ENCODE measurements around the gene TWIST1.

Gene TWIST1

DNA sequence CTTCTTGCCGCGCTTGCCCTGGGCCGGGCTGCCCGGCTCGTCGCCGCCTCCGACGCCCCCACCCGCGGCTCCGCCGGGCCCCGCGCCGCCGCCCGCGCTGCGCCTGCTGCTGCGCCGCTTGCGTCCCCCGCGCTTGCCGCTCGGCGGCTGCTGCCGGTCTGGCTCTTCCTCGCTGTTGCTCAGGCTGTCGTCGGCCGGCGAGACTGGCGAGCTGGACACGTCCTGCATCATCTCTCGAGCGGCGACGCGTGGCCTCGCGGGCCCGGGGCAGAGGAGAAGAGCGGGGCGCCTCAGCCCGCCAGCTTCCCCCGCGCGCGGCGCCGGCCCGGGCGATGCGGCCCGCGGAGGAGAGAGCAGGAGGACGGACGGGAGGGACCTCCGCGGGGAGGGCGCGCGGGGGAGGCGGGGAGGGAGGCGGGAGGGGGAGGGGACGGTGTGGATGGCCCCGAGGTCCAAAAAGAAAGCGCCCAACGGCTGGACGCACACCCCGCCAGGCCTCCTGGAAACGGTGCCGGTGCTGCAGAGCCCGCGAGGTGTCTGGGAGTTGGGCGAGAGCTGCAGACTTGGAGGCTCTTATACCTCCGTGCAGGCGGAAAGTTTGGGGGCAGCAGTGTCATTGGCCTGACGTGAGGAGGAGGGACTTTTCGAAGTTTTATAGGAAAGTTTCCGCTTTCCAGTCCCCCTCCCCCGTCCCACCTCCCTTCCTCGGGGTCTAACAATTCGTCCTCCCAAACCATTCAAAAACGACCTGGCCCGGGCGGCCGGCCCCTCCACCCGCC is at the start of gene TWIST1:
Gene TWIST1, minus strand, starts transcription at position 546 of the 779 bp plus-strand sequence. Its CDS starts 315 bp downstream, at position 231.
- no peak for DNase-seq

- no peak for DNase-seq
These were observed 44.2 kb upstream of the TWIST1 start for GRCh38 chr7:19161671-19162070.

- DNase-seq = no peak
These were observed 29.3 kb upstream of the TWIST1 start for GRCh38 chr7:19146699-19147098.

DNA sequence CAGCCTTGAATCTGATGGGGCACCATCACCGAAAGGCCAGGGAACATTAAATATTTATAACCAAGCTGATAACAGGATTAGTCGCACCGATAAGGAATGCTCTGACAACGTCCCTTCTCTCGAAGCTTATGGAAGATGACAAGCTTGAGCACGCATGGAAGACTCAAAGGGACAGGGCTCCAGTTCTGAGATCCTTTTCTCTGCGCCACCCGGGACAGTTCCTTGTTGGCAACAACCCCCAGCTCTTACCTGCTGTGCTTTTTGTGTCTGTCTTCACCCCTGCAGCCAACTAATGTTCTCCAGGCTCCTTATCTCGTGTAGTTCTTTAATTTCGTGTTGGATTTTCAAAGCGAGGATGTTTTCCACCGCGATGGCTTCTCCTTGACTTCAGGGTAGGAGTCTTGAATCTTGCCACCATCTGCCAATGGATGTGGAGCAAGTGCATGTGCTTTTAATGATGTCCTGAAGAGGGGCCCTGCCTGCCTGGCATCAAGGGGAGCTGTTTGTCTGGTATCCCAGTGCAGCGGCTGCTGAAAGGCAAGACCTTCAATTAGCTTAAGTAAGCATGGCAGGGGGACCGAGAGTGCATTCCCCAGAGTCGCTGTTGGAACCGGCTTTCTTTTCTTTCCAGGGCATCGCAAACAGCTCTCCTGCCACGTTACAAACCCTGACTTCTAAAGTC is 28.1 kb upstream of the TWIST1 start:
- no peak for DNase-seq

- no peak for DNase-seq
These were observed 27.4 kb upstream of the TWIST1 start, which contains the start of gene FERD3L for GRCh38 chr7:19144661-19145433. Gene FERD3L (minus strand): TSS chr7:19145421. CDS start chr7:19145362, 59 bp downstream.

DNA sequence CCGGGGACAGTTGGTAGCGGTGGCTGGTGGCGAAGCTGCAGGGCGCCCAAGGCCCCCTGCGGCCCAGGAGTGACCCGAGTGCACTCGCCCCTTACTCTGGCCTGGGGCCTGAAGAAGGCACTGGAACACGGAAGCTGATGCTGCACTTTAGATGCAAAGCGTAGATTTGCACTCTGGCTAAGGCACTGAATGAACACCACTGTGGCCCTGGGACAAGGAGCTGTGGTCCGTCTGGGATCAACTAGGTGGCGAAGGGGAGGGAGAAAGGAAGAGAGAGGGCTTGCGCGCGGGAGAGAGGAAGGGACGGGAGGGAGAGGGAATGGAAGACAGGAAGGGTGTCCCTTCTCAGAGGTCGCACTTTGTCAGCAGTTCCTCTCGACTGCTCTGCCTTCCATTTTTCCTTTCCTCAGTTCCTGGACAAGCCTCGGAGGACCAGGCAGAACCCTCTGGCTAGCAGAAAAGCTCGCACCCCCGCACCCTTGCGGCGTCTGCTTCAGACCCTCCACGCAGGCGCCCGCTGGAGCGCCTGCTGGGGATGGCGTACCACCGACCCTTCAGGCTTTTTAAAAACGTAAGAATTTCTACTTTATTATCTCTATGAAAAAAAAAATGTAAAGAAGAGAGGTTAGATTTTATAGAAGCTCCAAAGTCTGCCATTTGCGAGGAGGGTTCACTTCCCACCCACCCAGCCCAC is 26.6 kb upstream of the TWIST1 start:
- no peak for DNase-seq

DNA sequence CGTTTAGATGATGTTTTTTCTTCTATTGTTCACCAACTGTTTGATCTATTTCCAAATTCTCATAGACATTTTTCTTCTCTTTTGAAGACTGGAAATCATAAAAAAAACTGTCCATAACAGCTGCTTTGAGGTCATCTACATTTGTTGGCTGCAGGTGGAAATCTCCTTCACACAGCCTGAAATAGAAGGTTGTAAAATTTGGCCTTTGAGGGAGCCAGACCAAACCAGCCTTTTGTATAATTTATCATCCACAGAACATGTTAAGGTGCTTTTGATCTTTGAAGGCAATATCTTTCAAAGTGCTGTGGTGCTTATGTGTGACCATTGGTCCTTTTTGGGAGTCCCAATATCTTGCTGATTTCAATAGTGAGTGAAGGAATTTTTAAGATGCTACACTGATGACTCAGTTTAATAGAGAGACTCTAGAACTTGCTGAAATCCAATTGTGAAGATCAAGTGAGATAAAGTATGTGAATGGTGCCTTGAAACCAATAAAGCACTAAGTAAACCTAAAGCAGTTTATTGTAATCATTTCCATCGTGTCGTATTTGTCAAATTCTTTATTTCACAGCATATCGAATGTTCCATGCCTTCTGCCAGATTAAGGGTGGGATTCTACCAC is 22.4 kb upstream of the TWIST1 start:
- no peak for DNase-seq

GRCh38 chr7:19133886-19134285 is 16.4 kb upstream of the TWIST1 start:
- DNase-seq = no peak

GRCh38 chr7:19133390-19133789 is 16.0 kb upstream of the TWIST1 start:
- no peak for DNase-seq

- no peak for DNase-seq
These were observed 11.4 kb upstream of the TWIST1 start for GRCh38 chr7:19128856-19129255.

GRCh38 chr7:19121977-19122588 is 4.6 kb upstream of the TWIST1 start:
- DNase-seq = no peak

- DNase-seq = no peak
These were observed 2.5 kb upstream of the TWIST1 start for GRCh38 chr7:19119870-19120486.

GRCh38 chr7:19119372-19119771 is 1.9 kb upstream of the TWIST1 start:
- no peak for DNase-seq

DNA sequence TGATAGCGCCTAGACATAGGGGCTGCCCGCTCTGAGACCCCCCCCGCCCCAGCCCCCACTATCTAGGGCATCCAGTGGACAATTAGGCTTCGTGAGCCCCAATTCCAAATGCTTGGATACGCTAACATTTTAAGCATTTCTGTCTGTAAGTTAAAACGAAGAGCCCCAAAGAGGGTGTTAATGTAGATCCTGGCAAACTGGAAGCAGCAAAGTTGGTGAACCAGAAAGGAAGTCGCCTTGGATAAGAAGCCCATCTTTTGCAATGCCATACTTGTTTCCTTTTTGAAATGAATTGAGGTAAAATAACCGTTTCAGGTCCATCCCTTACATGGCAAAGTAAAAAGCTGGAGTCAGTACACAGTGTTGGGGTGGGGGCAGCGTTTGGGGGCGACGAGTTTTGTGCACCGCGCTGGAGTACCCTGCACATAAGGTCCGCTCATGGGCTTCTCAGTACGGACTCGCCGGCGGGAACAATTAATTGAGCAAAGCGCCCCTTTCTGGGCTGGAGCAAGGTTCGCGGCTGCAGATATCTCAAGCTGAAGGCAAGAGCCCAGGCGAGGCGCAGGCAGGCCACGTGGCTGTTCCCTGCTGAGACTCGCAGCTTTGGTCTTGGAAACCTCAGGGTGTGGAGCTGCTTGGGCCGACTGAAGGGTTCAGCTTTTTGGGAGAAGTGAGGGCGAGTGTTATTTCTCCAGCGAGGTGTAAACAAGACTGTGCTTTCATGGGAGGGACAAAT is 1.4 kb upstream of the TWIST1 start:
- no peak for DNase-seq

GRCh38 chr7:19117870-19118608 is 603 bp upstream of the TWIST1 start:
- DNase-seq = no peak

DNA sequence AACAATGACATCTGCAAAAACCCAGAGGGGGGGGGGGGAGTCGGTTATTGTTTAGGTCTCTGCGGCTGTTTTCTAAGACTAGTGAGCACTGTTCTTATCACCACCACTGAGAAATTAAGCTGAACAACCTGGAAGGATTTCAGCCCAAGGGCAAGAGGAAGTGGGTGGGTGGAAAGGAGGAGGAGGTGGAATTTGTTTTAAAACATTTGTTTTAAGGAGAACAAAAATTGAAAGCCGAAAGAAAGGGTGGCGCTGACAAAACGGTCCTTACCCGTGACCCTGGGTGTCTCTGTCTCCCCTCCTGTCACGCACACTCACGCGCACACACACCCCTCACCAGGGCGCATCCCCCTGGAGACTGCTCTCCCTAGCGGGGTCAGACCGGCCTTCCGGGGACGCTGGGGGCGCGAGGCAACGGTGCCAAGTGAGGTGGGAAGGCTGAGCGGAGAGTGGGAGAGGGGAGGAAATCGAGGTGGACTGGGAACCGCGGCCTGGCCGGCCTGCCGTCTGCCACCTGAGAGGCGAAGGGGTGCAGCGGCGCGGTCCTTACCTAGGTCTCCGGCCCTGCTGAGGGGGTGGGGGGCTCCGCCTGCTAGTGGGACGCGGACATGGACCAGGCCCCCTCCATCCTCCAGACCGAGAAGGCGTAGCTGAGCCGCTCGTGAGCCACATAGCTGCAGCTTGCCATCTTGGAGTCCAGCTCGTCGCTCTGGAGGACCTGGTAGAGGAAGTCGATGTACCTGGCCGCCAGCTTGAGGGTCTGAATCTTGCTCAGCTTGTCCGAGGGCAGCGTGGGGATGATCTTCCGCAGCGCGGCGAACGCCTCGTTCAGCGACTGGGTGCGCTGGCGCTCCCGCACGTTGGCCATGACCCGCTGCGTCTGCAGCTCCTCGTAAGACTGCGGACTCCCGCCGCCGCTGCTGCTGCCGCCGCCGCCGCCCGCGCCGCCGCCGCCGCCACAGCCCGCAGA is 1.0 kb downstream of the TWIST1 start:
- DNase-seq = no peak

DNA sequence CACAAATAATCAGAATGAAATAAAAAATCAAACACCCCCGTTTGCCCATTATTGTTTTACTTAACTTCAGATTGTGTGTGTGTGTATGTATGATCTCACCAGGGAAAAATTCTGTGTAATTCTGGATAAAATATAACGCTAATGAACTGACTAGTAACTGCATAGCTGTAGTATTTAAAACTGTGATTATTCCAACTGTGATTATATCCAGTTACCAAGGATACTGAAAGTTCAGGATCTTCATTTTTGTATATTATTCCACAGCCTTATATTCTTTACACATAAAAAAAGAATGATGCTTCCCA is 2.9 kb downstream of the TWIST1 start:
- no peak for DNase-seq

- no peak for DNase-seq
These were observed 3.4 kb downstream of the TWIST1 start for GRCh38 chr7:19113855-19114550.
